ENCODE results near the gene FGD3. TPM values are rescaled to one million over a fixed set of nuclear protein-coding genes. Genes with fewer than 3 reads are reported as not detected.

The FGD3 gene
- total RNA-seq, 1 experiment from 2014 or later: 26.6 TPM

- ChIA-PET POLR2A (no interaction called here), CTCF (no interaction called here)
- DNase-seq: peak in 1 of 2 experiments; percentile 28
- Histone ChIP-seq H3K27me3 (replicated peaks; ENCODE audit: control insufficient read depth, insufficient read depth, low read length) (no peaks in the 10 kb centered on the region), H3K4me1 (no peaks in the 10 kb centered on the region), H3K36me3 (ENCODE audit: control insufficient read depth, insufficient read depth, low read length) (no peaks in the 10 kb centered on the region; the same call in 1 of the 2 replicates), H3K4me3 (ENCODE audit: low read depth, low read length) (no peak overlapping the region), H3K9me3 (peaks cover 21% of the 10 kb centered on the region)
- Mint-ChIP-seq H3K27ac (ENCODE audit: unreplicated experiment) (no peak overlapping the region), H3K9me3 (ENCODE audit: unreplicated experiment) (peaks cover 38% of the 10 kb centered on the region), H3K4me3 (ENCODE audit: unreplicated experiment) (no peak overlapping the region), H3K27me3 (ENCODE audit: insufficient read depth, unreplicated experiment) (no peaks in the 10 kb centered on the region), H3K4me1 (ENCODE audit: low read depth, unreplicated experiment) (peaks cover 8% of the 10 kb centered on the region), H3K36me3 (ENCODE audit: insufficient read depth, unreplicated experiment) (peaks cover 63% of the 10 kb centered on the region)
- no TSS peak for BruUV-seq (replicated peaks)
- intact Hi-C loops (cut with micrococcal nuclease; ENCODE audit: unreplicated experiment): no loop called here
- no peak for TF ChIP-seq CTCF (IDR thresholded peaks at IDR 0.05; ENCODE audit: insufficient read depth in 1 of 2, low read depth in 1 of 2, low read length in 1 of 2, severe bottlenecking in 1 of 2, unreplicated experiment in 1 of 2)
Measured at GRCh38 chr9:92983984-92984589, 36.8 kb downstream of the FGD3 start.

GRCh38 chr9:92984976-92985375, 37.7 kb downstream of the FGD3 start:
- H3K4me3 Mint-ChIP-seq (ENCODE audit: unreplicated experiment): no peak overlapping the region
- no peaks in the 10 kb centered on the region for H3K27me3 ChIP-seq (replicated peaks; ENCODE audit: control insufficient read depth, insufficient read depth, low read length)
- no peaks in the 10 kb centered on the region; the same call in 1 of the 2 replicates for H3K36me3 ChIP-seq (ENCODE audit: control insufficient read depth, insufficient read depth, low read length)
- H3K36me3 Mint-ChIP-seq (ENCODE audit: insufficient read depth, unreplicated experiment): peaks cover 54% of the 10 kb centered on the region
- H3K4me1 ChIP-seq: no peaks in the 10 kb centered on the region
- no peaks in the 10 kb centered on the region for H3K27me3 Mint-ChIP-seq (ENCODE audit: insufficient read depth, unreplicated experiment)
- no TSS peak for BruUV-seq (replicated peaks)
- no peak for TF ChIP-seq CTCF (IDR thresholded peaks at IDR 0.05; ENCODE audit: insufficient read depth in 1 of 2, low read depth in 1 of 2, low read length in 1 of 2, severe bottlenecking in 1 of 2, unreplicated experiment in 1 of 2)
- CTCF ChIA-PET: no interaction called here
- H3K4me1 Mint-ChIP-seq (ENCODE audit: low read depth, unreplicated experiment): peaks cover 17% of the 10 kb centered on the region
- H3K4me3 ChIP-seq (ENCODE audit: low read depth, low read length): no peak overlapping the region
- POLR2A ChIA-PET: no interaction called here
- H3K9me3 Mint-ChIP-seq (ENCODE audit: unreplicated experiment): peaks cover 35% of the 10 kb centered on the region
- H3K9me3 ChIP-seq: peaks cover 21% of the 10 kb centered on the region
- no peak overlapping the region for H3K27ac Mint-ChIP-seq (ENCODE audit: unreplicated experiment)
- DNase-seq: no peak
- intact Hi-C loops (cut with micrococcal nuclease; ENCODE audit: unreplicated experiment): no loop called here

GRCh38 chr9:92986176-92987119, 39.1 kb downstream of the FGD3 start:
- no peaks in the 10 kb centered on the region for H3K27me3 ChIP-seq (replicated peaks; ENCODE audit: control insufficient read depth, insufficient read depth, low read length)
- BruUV-seq (replicated peaks): no TSS peak
- Mint-ChIP-seq H3K9me3 (ENCODE audit: unreplicated experiment) (peaks cover 26% of the 10 kb centered on the region), H3K27ac (ENCODE audit: unreplicated experiment) (no peak overlapping the region), H3K4me1 (ENCODE audit: low read depth, unreplicated experiment) (peaks cover 19% of the 10 kb centered on the region), H3K36me3 (ENCODE audit: insufficient read depth, unreplicated experiment) (peaks cover 42% of the 10 kb centered on the region), H3K27me3 (ENCODE audit: insufficient read depth, unreplicated experiment) (no peaks in the 10 kb centered on the region), H3K4me3 (ENCODE audit: unreplicated experiment) (no peak overlapping the region)
- ChIA-PET CTCF (no interaction called here), POLR2A (no interaction called here)
- H3K36me3 ChIP-seq (ENCODE audit: control insufficient read depth, insufficient read depth, low read length): no peaks in the 10 kb centered on the region
- no peak overlapping the region for H3K4me3 ChIP-seq (ENCODE audit: low read depth, low read length)
- intact Hi-C loops (cut with micrococcal nuclease; ENCODE audit: unreplicated experiment): no loop called here
- peaks cover 21% of the 10 kb centered on the region for H3K9me3 ChIP-seq
- peak in 1 of 2 experiments; percentile 4 for TF ChIP-seq CTCF (IDR thresholded peaks at IDR 0.05; ENCODE audit: insufficient read depth in 1 of 2, low read depth in 1 of 2, low read length in 1 of 2, severe bottlenecking in 1 of 2, unreplicated experiment in 1 of 2)
- DNase-seq: no peak
- H3K4me1 ChIP-seq: no peaks in the 10 kb centered on the region
